SW 1271 (cell line): ENCODE data around the gene PDIA5.
A peak's percentile ranks its signal among the peaks of the same experiment; 100 is the strongest.
"Not testable (repeated sequence)": the region's sequence is repeated elsewhere in the genome, so short reads cannot be mapped to it uniquely, and the experiment has no call there.

Experiments
- DNase-seq, 2 experiments: peaks; one replicate each; lab custom pipeline; 2025; lab: John Stamatoyannopoulos, UW

The PDIA5 gene

GRCh38 chr3:123093696-123094095 lies 26.9 kb downstream of the PDIA5 start:
- no peak for DNase-seq

- DNase-seq: no peak
Measured at GRCh38 chr3:123094516-123095313, 27.9 kb downstream of the PDIA5 start.

- no peak for DNase-seq
Measured at GRCh38 chr3:123096126-123096525, 29.3 kb downstream of the PDIA5 start.

- DNase-seq: no peak
Measured at GRCh38 chr3:123096731-123097130, 29.9 kb downstream of the PDIA5 start.

GRCh38 chr3:123098426-123099330 lies 31.9 kb downstream of the PDIA5 start:
- DNase-seq: no peak

GRCh38 chr3:123099331-123100192 lies 32.7 kb downstream of the PDIA5 start:
- DNase-seq: no peak

- DNase-seq: no peak
Measured at GRCh38 chr3:123100193-123100776, 33.5 kb downstream of the PDIA5 start.

- no peak for DNase-seq
Measured at GRCh38 chr3:123102249-123102648, 35.4 kb downstream of the PDIA5 start.

- no peak for DNase-seq
Measured at GRCh38 chr3:123102826-123103225, 36.0 kb downstream of the PDIA5 start.

- peak in 1 of 2 experiments; percentile 33 for DNase-seq
Measured at GRCh38 chr3:123104550-123104949, 37.7 kb downstream of the PDIA5 start.

- no peak for DNase-seq
Measured at GRCh38 chr3:123105201-123106189, 38.7 kb downstream of the PDIA5 start.

GRCh38 chr3:123110282-123110975 lies 43.6 kb downstream of the PDIA5 start:
- no peak for DNase-seq

- DNase-seq: no peak
Measured at GRCh38 chr3:123110976-123111615, 44.3 kb downstream of the PDIA5 start.

GRCh38 chr3:123111640-123112039 lies 44.8 kb downstream of the PDIA5 start:
- no peak for DNase-seq

GRCh38 chr3:123112232-123112631 lies 45.4 kb downstream of the PDIA5 start:
- DNase-seq: no peak

GRCh38 chr3:123112656-123113055 lies 45.8 kb downstream of the PDIA5 start:
- DNase-seq: not testable (repeated sequence)

- no peak for DNase-seq
Measured at GRCh38 chr3:123113889-123114450, 47.1 kb downstream of the PDIA5 start.

GRCh38 chr3:123116116-123116515 lies 49.3 kb downstream of the PDIA5 start:
- no peak for DNase-seq

GRCh38 chr3:123119388-123119787 lies 52.6 kb downstream of the PDIA5 start:
- DNase-seq: no peak
